Prostate gland (tissue), 2 donors: ENCODE data around the gene CPLANE1.
"Not testable (repeated sequence)": the region's sequence is repeated elsewhere in the genome, so short reads cannot be mapped to it uniquely, and the experiment has no call there.

Experiments
- CTCF ChIP-seq, 4 experiments: fragments of 200-600 bp in 2 of 4; fragments of 450-650 bp in 2 of 4; sonication (generic) in 2 of 4; IDR thresholded peaks; 1 replicate in 3 of 4; 2 replicates in 1 of 4; pipeline ENCODE4 v1.5.1; 2016 to 2019; ENCODE audit warnings: antibody characterized with exemption in 4 of 4, mild to moderate bottlenecking in 2 of 4, moderate library complexity in 2 of 4
- POLR2A ChIP-seq: fragments of 450-650 bp; IDR thresholded peaks from one replicate; pipeline ENCODE4 v1.6.1; 2016; ENCODE audit warnings: antibody characterized with exemption, mild to moderate bottlenecking
- POLR2AphosphoS5 ChIP-seq: sonication (generic); formaldehyde crosslinking; IDR thresholded peaks from one replicate; pipeline ENCODE4 v1.6.1; 2017; ENCODE audit warnings: antibody characterized with exemption

GRCh38 chr5:37093795-37094194 is 155.4 kb downstream of the CPLANE1 start:
- TF ChIP-seq CTCF (IDR thresholded peaks at IDR 0.05); POLR2A; POLR2AphosphoS5: not testable (repeated sequence)
